Measurements from ENCODE around the gene CACTIN.
"Not testable (repeated sequence)": the region's sequence is repeated elsewhere in the genome, so short reads cannot be mapped to it uniquely, and the experiment has no call there.

CACTIN gene

GRCh38 chr19:3663838-3664237, 37.2 kb upstream of the CACTIN start:
- DNase-seq (ENCODE audit: low read depth, low spot score), result no peak

- no peak for DNase-seq (ENCODE audit: low read depth, low spot score)
These were observed 35.0 kb upstream of the CACTIN start for GRCh38 chr19:3661284-3662238.

GRCh38 chr19:3660493-3661219, 34.1 kb upstream of the CACTIN start:
- no peak for DNase-seq (ENCODE audit: low read depth, low spot score)

GRCh38 chr19:3659746-3660112, 33.1 kb upstream of the CACTIN start:
- DNase-seq (ENCODE audit: low read depth, low spot score), result no peak

- no peak for DNase-seq (ENCODE audit: low read depth, low spot score)
These were observed 32.5 kb upstream of the CACTIN start for GRCh38 chr19:3658870-3659745.

GRCh38 chr19:3658004-3658869, 31.6 kb upstream of the CACTIN start:
- DNase-seq (ENCODE audit: low read depth, low spot score), result no peak

GRCh38 chr19:3657395-3657769, 30.8 kb upstream of the CACTIN start:
- DNase-seq (ENCODE audit: low read depth, low spot score), result no peak

GRCh38 chr19:3656747-3657394, 30.3 kb upstream of the CACTIN start:
- no peak for DNase-seq (ENCODE audit: low read depth, low spot score)

- no peak for DNase-seq (ENCODE audit: low read depth, low spot score)
These were observed 29.6 kb upstream of the CACTIN start for GRCh38 chr19:3656073-3656746.

GRCh38 chr19:3655402-3656072, 28.9 kb upstream of the CACTIN start:
- no peak for DNase-seq (ENCODE audit: low read depth, low spot score)

- DNase-seq (ENCODE audit: low read depth, low spot score), result no peak
These were observed 27.4 kb upstream of the CACTIN start for GRCh38 chr19:3653865-3654513.

- no peak for DNase-seq (ENCODE audit: low read depth, low spot score)
These were observed 26.6 kb upstream of the CACTIN start for GRCh38 chr19:3653081-3653795.

- DNase-seq (ENCODE audit: low read depth, low spot score), result no peak
These were observed 25.8 kb upstream of the CACTIN start for GRCh38 chr19:3652422-3652821.

- DNase-seq (ENCODE audit: low read depth, low spot score), result no peak
These were observed 25.1 kb upstream of the CACTIN start for GRCh38 chr19:3651684-3652083.

- DNase-seq (ENCODE audit: low read depth, low spot score), result no peak
These were observed 23.3 kb upstream of the CACTIN start for GRCh38 chr19:3649888-3650287.

GRCh38 chr19:3648037-3648905, 21.7 kb upstream of the CACTIN start:
- DNase-seq (ENCODE audit: low read depth, low spot score), result no peak

GRCh38 chr19:3647102-3647501, 20.5 kb upstream of the CACTIN start:
- DNase-seq (ENCODE audit: low read depth, low spot score), result not testable (repeated sequence)

Data from activated naive CD8-positive, alpha-beta T cell treated with anti-CD3 and anti-CD28 coated beads, Interleukin-2, amount 50 U/mL, for 16 hours (primary cell).